ENCODE data around the gene MED8. TPM values are rescaled to one million over a fixed set of nuclear protein-coding genes. Genes with fewer than 3 reads are reported as not detected.

The MED8 gene
- total and polyA plus RNA-seq, 7 donors: 15.4 to 44.5 (median 18.2) TPM

- intact Hi-C loops (cut with DNase I): no loop called here
- H3K36me3 ChIP-seq (ENCODE audit: insufficient read depth in 1 of 2, low read depth in 1 of 2): peaks cover 11 to 88% of the 10 kb centered on the region in 2 donors
- 90 to 96% (median 92%) methylated on average over 20 of the region's 20 CpGs for WGBS, 3 donors
Measured at GRCh38 chr1:43437031-43437973, 47.7 kb upstream of the MED8 start.

GRCh38 chr1:43436371-43436770 is 46.8 kb upstream of the MED8 start:
- Histone ChIP-seq H3K4me1 (no peaks in the 10 kb centered on the region), H3K36me3 (ENCODE audit: insufficient read depth in 1 of 2, low read depth in 1 of 2) (peaks cover 16 to 88% of the 10 kb centered on the region in 2 donors), H3K27ac (no peak overlapping the region), H3K9me3 (no peaks in the 10 kb centered on the region), H3K27me3 (ENCODE audit: insufficient read depth in 3 of 3, low read length in 2 of 3) (no peaks in the 10 kb centered on the region), H3K4me3 (no peak overlapping the region)
- intact Hi-C loops (cut with DNase I): no loop called here
- ATAC-seq: no peak
- 76 to 85% (median 83%) methylated on average over 3 of the region's 3 CpGs for WGBS, 3 donors
- TF ChIP-seq CTCF (IDR thresholded peaks at IDR 0.05): no peak
- no peak for DNase-seq

More at GRCh38 chr1:43437031-43437973, 47.7 kb upstream of the MED8 start:
- no peaks in the 10 kb centered on the region for H3K27me3 ChIP-seq (ENCODE audit: insufficient read depth in 3 of 3, low read length in 2 of 3)
- H3K27ac ChIP-seq: no peak overlapping the region
- ATAC-seq (no peak), DNase-seq (no peak)
- H3K4me1 ChIP-seq: no peaks in the 10 kb centered on the region
- H3K4me3 ChIP-seq: no peak overlapping the region
- H3K9me3 ChIP-seq: no peaks in the 10 kb centered on the region
- TF ChIP-seq CTCF (IDR thresholded peaks at IDR 0.05): no peak

- H3K4me3 ChIP-seq: no peak overlapping the region
- H3K27me3 ChIP-seq (ENCODE audit: insufficient read depth in 3 of 3, low read length in 2 of 3): no peaks in the 10 kb centered on the region
- DNase-seq: peak in 1 of 2 donors; percentile 52
- H3K9me3 ChIP-seq: no peaks in the 10 kb centered on the region
- intact Hi-C loops (cut with DNase I): no loop called here
- H3K36me3 ChIP-seq (ENCODE audit: insufficient read depth in 1 of 2, low read depth in 1 of 2): peaks cover 23 to 88% of the 10 kb centered on the region in 2 donors
- 60 to 77% (median 61%) methylated on average over 14 of the region's 14 CpGs for WGBS, 3 donors
- ATAC-seq: peak; percentile 43 to 70 (median 49)
- peak overlapping the region; percentile 10 for H3K27ac ChIP-seq
- no peaks in the 10 kb centered on the region for H3K4me1 ChIP-seq
- no peak for TF ChIP-seq CTCF (IDR thresholded peaks at IDR 0.05)
Measured at GRCh38 chr1:43435146-43436145, 45.8 kb upstream of the MED8 start.

GRCh38 chr1:43434256-43434655 is 44.7 kb upstream of the MED8 start:
- Histone ChIP-seq H3K9me3 (no peaks in the 10 kb centered on the region), H3K27ac (no peak overlapping the region), H3K4me1 (no peaks in the 10 kb centered on the region), H3K36me3 (ENCODE audit: insufficient read depth in 1 of 2, low read depth in 1 of 2) (peaks cover 20 to 88% of the 10 kb centered on the region in 2 donors), H3K4me3 (no peak overlapping the region), H3K27me3 (ENCODE audit: insufficient read depth in 3 of 3, low read length in 2 of 3) (no peaks in the 10 kb centered on the region)
- no peak for ATAC-seq
- intact Hi-C loops (cut with DNase I): no loop called here
- DNase-seq: no peak
- TF ChIP-seq CTCF (IDR thresholded peaks at IDR 0.05): no peak
- WGBS, 3 donors: 89 to 93% (median 90%) methylated on average over 7 of the region's 7 CpGs

All from psoas muscle (tissue), 8 donors.